Endodermal cell (in vitro differentiated cells): Measurements from ENCODE around the gene ADCYAP1R1. TPM values are rescaled to one million over a fixed set of nuclear protein-coding genes. Genes with fewer than 3 reads are reported as not detected.

Source experiments
- DNase-seq: peaks from one replicate; pipeline ENCODE4 v3.0.0-alpha.2; 2017
- H3K27ac ChIP-seq: 2 replicates; pipeline ENCODE4 v1.5.1; 2013; ENCODE audit warnings: mild to moderate bottlenecking, low read depth, low read length, moderate library complexity
- H3K27me3 ChIP-seq: 2 replicates; pipeline ENCODE4 v1.6.1; 2013; ENCODE audit warnings: mild to moderate bottlenecking, low read length, moderate library complexity; ENCODE audit not compliant: insufficient read depth, control insufficient read depth, poor library complexity, severe bottlenecking
- H3K36me3 ChIP-seq: 2 replicates; pipeline ENCODE4 v1.7.0; 2013; ENCODE audit warnings: mild to moderate bottlenecking, low read length, moderate library complexity; ENCODE audit not compliant: control insufficient read depth, insufficient read depth
- H3K4me1 ChIP-seq: one replicate; pipeline ENCODE4 v1.7.0; 2013; ENCODE audit warnings: low read length; ENCODE audit not compliant: control insufficient read depth, insufficient read depth
- H3K4me3 ChIP-seq: 2 replicates; pipeline ENCODE4 v1.5.1; 2013; ENCODE audit warnings: mild to moderate bottlenecking, low read length, moderate library complexity
- H3K9ac ChIP-seq: 2 replicates; pipeline ENCODE4 v1.6.1; 2013; ENCODE audit warnings: mild to moderate bottlenecking, low read length, moderate library complexity; ENCODE audit not compliant: poor library complexity, severe bottlenecking; ENCODE audit errors: extremely low read depth
- H3K9me3 ChIP-seq: 2 replicates; pipeline ENCODE4 v1.6.1; 2013; ENCODE audit warnings: mild to moderate bottlenecking, low read length, moderate library complexity; ENCODE audit not compliant: control insufficient read depth
- H3K27ac Mint-ChIP-seq: 2 replicates; pipeline ENCODE4 v1.8.0; 2020; ENCODE audit warnings: mixed read lengths
- H3K27me3 Mint-ChIP-seq: 2 replicates; pipeline ENCODE4 v1.8.0; 2021; ENCODE audit warnings: mild to moderate bottlenecking, mixed read lengths; ENCODE audit not compliant: insufficient read depth
- H3K36me3 Mint-ChIP-seq: 2 replicates; pipeline ENCODE4 v1.8.0; 2020; ENCODE audit warnings: low read depth, mixed read lengths
- H3K4me1 Mint-ChIP-seq: 2 replicates; pipeline ENCODE4 v1.8.0; 2020; ENCODE audit warnings: mixed read lengths
- H3K4me3 Mint-ChIP-seq: 2 replicates; pipeline ENCODE4 v1.8.0; 2020; ENCODE audit warnings: mild to moderate bottlenecking, moderate library complexity, mixed read lengths
- H3K9me3 Mint-ChIP-seq: 2 replicates; pipeline ENCODE4 v1.8.0; 2020; ENCODE audit warnings: mild to moderate bottlenecking, mixed read lengths
- CTCF ChIP-seq: fragments of 200-600 bp; sonication (generic); conservative IDR thresholded peaks from 2 replicates; pipeline ENCODE4 v1.5.0; 2021; ENCODE audit warnings: antibody characterized with exemption, mild to moderate bottlenecking
- WGBS, 2 experiments: methylation state at CpG; one replicate each; pipeline versions ENCODE4 v1.1.5 to v1.1.7; 2013; ENCODE audit warnings: missing lambda C conversion rate in 2 of 2, mixed read lengths in 1 of 2; ENCODE audit not compliant: insufficient coverage in 1 of 2, insufficient read length in 1 of 2; 5-methylcytosine and 5-hydroxymethylcytosine counted together
- total RNA-seq, 2 donors: library from RNA; stranded (reverse); fragmentation: NEBNext Ultra II Directional in 1 of 2; extraction: Animal tissue kit (Norgen Biotek cat#: 25700) in 1 of 2; gene quantifications; 2 replicates in 1 of 2; 3 replicates in 1 of 2; pipeline ENCODE4 v1.2.1, GENCODE V29; 2021

Gene ADCYAP1R1
- total RNA-seq, 2 donors from 2014 or later = 1.2 to 2.1 TPM

- Mint-ChIP-seq H3K27ac (no peak overlapping the region), H3K4me3 (no peak overlapping the region), H3K27me3 (peaks cover 14% of the 10 kb centered on the region), H3K4me1 (peaks cover 28% of the 10 kb centered on the region), H3K36me3 (no peaks in the 10 kb centered on the region), H3K9me3 (no peaks in the 10 kb centered on the region)
- peak; percentile 87 for DNase-seq
- Histone ChIP-seq H3K36me3 (no peaks in the 10 kb centered on the region), H3K9ac (no peak overlapping the region), H3K9me3 (no peaks in the 10 kb centered on the region), H3K4me3 (no peak overlapping the region), H3K27ac (peak overlapping the region; percentile 79), H3K27me3 (peaks cover 13% of the 10 kb centered on the region), H3K4me1 (peaks cover 16% of the 10 kb centered on the region)
- no peak for TF ChIP-seq CTCF
- 29 to 34% methylated on average over 2 to 9 of the region's 9 CpGs for WGBS, 2 experiments
Observed at GRCh38 chr7:31043051-31043471, 9.0 kb upstream of the ADCYAP1R1 start.

- Mint-ChIP-seq H3K4me1 (peaks cover 28% of the 10 kb centered on the region), H3K9me3 (no peaks in the 10 kb centered on the region), H3K4me3 (no peak overlapping the region), H3K36me3 (no peaks in the 10 kb centered on the region), H3K27me3 (peaks cover 16% of the 10 kb centered on the region), H3K27ac (no peak overlapping the region)
- 71% methylated on average over 5 of the region's 5 CpGs; no CpG with 5 or more reads in 1 of the 2 experiments for WGBS, 2 experiments
- TF ChIP-seq CTCF = no peak
- H3K27ac ChIP-seq = no peak overlapping the region
- no peak for DNase-seq
- H3K9ac ChIP-seq = no peak overlapping the region
- H3K27me3 ChIP-seq = peaks cover 13% of the 10 kb centered on the region
- peaks cover 16% of the 10 kb centered on the region for H3K4me1 ChIP-seq
- no peaks in the 10 kb centered on the region for H3K36me3 ChIP-seq
- no peaks in the 10 kb centered on the region for H3K9me3 ChIP-seq
- H3K4me3 ChIP-seq = no peak overlapping the region
Observed at GRCh38 chr7:31044529-31044928, 7.6 kb upstream of the ADCYAP1R1 start.

- no peaks in the 10 kb centered on the region for H3K36me3 Mint-ChIP-seq
- H3K27me3 ChIP-seq = peaks cover 26% of the 10 kb centered on the region
- 92 to 93% methylated on average over 5 of the region's 5 CpGs for WGBS, 2 experiments
Observed at GRCh38 chr7:31046723-31047122, 5.4 kb upstream of the ADCYAP1R1 start.

More at GRCh38 chr7:31046723-31047122, 5.4 kb upstream of the ADCYAP1R1 start:
- peaks cover 28% of the 10 kb centered on the region for H3K4me1 Mint-ChIP-seq
- H3K27me3 Mint-ChIP-seq = peaks cover 29% of the 10 kb centered on the region
- no peak overlapping the region for H3K4me3 Mint-ChIP-seq
- Histone ChIP-seq H3K27ac (no peak overlapping the region), H3K9me3 (no peaks in the 10 kb centered on the region), H3K36me3 (no peaks in the 10 kb centered on the region), H3K4me3 (no peak overlapping the region), H3K4me1 (peaks cover 16% of the 10 kb centered on the region), H3K9ac (no peak overlapping the region)
- H3K9me3 Mint-ChIP-seq = no peaks in the 10 kb centered on the region
- H3K27ac Mint-ChIP-seq = no peak overlapping the region
- DNase-seq = no peak
- TF ChIP-seq CTCF = no peak
